Psoas muscle (tissue), 8 donors: ENCODE results near the gene IFNGR1. TPM values are rescaled to one million over a fixed set of nuclear protein-coding genes. Genes with fewer than 3 reads are reported as not detected.

Experiments used
- ATAC-seq, 4 donors: fragments of 200-7000 bp; cut with Tn5 transposase; one replicate each; pipeline ENCODE4 v1.9.1; 2020; ENCODE audit warnings: moderate library complexity in 3 of 4, mild to moderate bottlenecking in 2 of 4
- DNase-seq, 2 donors: peaks; one replicate each; pipeline ENCODE4 v3.0.0-alpha.2; 2020
- H3K27ac ChIP-seq: fragments of 200-600 bp; one replicate; pipeline ENCODE4 v1.8.0; 2022
- H3K27me3 ChIP-seq, 3 donors: fragments of 200-600 bp in 1 of 3; one replicate each; pipeline versions ENCODE4 v1.6.1 to v1.8.0; 2013 to 2022; ENCODE audit warnings: low read length in 2 of 3, mild to moderate bottlenecking in 2 of 3, moderate library complexity in 1 of 3; ENCODE audit not compliant: insufficient read depth in 3 of 3
- H3K36me3 ChIP-seq, 2 donors: fragments of 200-600 bp in 1 of 2; one replicate each; pipeline versions ENCODE4 v1.6.1 to v1.8.0; 2013 to 2022; ENCODE audit warnings: low read depth in 1 of 2, mild to moderate bottlenecking in 1 of 2, moderate library complexity in 1 of 2; ENCODE audit not compliant: insufficient read depth in 1 of 2
- H3K4me1 ChIP-seq: fragments of 200-600 bp; one replicate; pipeline ENCODE4 v1.8.0; 2022
- H3K4me3 ChIP-seq: fragments of 200-600 bp; one replicate; pipeline ENCODE4 v1.8.0; 2022; ENCODE audit warnings: mild to moderate bottlenecking
- H3K9me3 ChIP-seq: fragments of 200-600 bp; one replicate; pipeline ENCODE4 v1.8.0; 2022
- WGBS, 3 donors: extraction: QIAGEN DNeasy Blood & Tissue Kit; methylation state at CpG; one replicate each; pipeline versions ENCODE4 v1.1.6 to v1.1.7; 2013; 5-methylcytosine and 5-hydroxymethylcytosine counted together
- intact Hi-C, 2 donors: fragments of 100-400 bp; cut with DNase I; formaldehyde crosslinking; loops; one replicate each; pipeline versions ENCODE4 v1.11.0 to v1.14.2; 2022
- polyA plus RNA-seq, 3 donors: library from polyadenylated mRNA; stranded (reverse); fragments of 200-250 nt; gene quantifications; one replicate each; pipeline ENCODE4 v1.2.3, GENCODE V29; 2013
- total RNA-seq, 4 donors: library from RNA; stranded (reverse); fragmentation: NEBNext Ultra II Directional in 2 of 4; extraction: Animal tissue kit (Norgen Biotek cat#: 25700) in 2 of 4; gene quantifications; one replicate each; pipeline versions ENCODE4 v1.2.1 to v1.2.4, GENCODE V29; 2021 to 2023
- TF ChIP-seq, protein P1 (sequence below): fragments of 200-600 bp; IDR thresholded peaks from one replicate; pipeline ENCODE4 v1.8.0; 2022; ENCODE audit warnings: antibody characterized with exemption
- donor health status: healthy with polysubstance abuse.
- donor health status: DM: no; HTN: no; CAD: no; lungs with moderate emphysema.
- donor health status: Bipolar disorder and iron deficiency.
- donor health status: healthy.
- donor health status: DM: yes; HTN: yes; CAD: no.
- donor health status: DM: no; HTN: no; CAD: no.
- donor health status: DM: no; HTN: no; CAD: no.
- donor health status: DM: yes; HTN: yes; CAD: no.

IFNGR1 gene
- total and polyA plus RNA-seq, 7 donors = 36.9 to 122 (median 50.7) TPM

DNA sequence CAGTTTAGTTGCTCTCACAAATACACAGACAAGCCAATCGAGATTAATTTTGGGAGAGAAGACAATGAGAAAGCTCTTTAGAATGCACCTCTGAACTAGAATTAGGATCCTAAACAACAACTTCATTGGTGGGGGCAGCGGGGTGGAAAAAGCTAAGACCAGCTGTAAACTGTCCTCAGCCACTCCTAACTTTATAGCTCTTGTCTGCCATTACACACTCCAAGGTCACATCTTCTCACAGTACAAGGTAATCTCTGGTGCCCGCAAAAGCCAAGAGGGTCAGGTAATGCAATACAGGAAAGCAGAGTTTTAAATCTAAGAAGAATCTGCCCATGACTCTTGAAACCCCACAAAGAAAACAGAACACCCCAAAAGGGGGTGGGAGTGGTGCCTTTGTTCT lies 27.9 kb downstream of the IFNGR1 start:
- H3K4me3 ChIP-seq = no peak overlapping the region
- no peaks in the 10 kb centered on the region for H3K27me3 ChIP-seq
- no peak for ATAC-seq
- TF ChIP-seq, protein P1, sequence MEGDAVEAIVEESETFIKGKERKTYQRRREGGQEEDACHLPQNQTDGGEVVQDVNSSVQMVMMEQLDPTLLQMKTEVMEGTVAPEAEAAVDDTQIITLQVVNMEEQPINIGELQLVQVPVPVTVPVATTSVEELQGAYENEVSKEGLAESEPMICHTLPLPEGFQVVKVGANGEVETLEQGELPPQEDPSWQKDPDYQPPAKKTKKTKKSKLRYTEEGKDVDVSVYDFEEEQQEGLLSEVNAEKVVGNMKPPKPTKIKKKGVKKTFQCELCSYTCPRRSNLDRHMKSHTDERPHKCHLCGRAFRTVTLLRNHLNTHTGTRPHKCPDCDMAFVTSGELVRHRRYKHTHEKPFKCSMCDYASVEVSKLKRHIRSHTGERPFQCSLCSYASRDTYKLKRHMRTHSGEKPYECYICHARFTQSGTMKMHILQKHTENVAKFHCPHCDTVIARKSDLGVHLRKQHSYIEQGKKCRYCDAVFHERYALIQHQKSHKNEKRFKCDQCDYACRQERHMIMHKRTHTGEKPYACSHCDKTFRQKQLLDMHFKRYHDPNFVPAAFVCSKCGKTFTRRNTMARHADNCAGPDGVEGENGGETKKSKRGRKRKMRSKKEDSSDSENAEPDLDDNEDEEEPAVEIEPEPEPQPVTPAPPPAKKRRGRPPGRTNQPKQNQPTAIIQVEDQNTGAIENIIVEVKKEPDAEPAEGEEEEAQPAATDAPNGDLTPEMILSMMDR = no peak
- H3K9me3 ChIP-seq = peaks cover 5% of the 10 kb centered on the region
- no peak for DNase-seq
- no peaks in the 10 kb centered on the region for H3K36me3 ChIP-seq
- H3K4me1 ChIP-seq = no peaks in the 10 kb centered on the region
- intact Hi-C loops = no loop called here
- WGBS, 3 donors = 71 to 76% (median 73%) methylated on average over 3 of the region's 3 CpGs
- no peak overlapping the region for H3K27ac ChIP-seq

DNA sequence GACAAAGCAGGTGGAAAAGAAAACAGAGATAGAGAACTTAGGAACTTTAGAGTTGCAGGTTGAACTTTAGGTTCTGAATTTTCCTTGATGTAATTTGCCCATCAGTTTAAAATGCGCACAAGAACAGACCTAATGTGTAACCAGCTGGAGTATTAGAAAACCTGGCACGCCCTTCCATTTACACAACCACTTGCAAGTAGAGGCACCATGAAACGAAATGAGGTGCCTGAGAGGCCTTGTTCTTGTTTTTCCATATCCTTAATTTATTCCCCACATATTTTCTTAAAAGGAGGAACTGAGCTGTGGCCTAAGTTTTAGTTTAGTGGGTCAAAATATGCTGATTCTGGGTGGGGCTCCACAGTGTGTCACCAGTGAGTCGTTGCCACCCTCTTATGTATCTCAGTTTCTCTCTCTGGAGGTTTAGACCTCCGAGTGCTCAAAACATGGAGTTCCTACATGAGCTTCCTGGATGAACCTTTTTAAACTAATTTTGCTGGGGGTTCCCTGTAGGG lies 28.5 kb downstream of the IFNGR1 start:
- TF ChIP-seq, protein P1 = no peak
- intact Hi-C loops = no loop called here
- no peaks in the 10 kb centered on the region for H3K27me3 ChIP-seq
- 82 to 85% (median 84%) methylated on average over 5 of the region's 5 CpGs for WGBS, 3 donors
- no peaks in the 10 kb centered on the region for H3K4me1 ChIP-seq
- H3K4me3 ChIP-seq = no peak overlapping the region
- ATAC-seq = no peak
- no peak overlapping the region for H3K27ac ChIP-seq
- H3K9me3 ChIP-seq = peaks cover 5% of the 10 kb centered on the region
- no peaks in the 10 kb centered on the region for H3K36me3 ChIP-seq
- DNase-seq = no peak

DNA sequence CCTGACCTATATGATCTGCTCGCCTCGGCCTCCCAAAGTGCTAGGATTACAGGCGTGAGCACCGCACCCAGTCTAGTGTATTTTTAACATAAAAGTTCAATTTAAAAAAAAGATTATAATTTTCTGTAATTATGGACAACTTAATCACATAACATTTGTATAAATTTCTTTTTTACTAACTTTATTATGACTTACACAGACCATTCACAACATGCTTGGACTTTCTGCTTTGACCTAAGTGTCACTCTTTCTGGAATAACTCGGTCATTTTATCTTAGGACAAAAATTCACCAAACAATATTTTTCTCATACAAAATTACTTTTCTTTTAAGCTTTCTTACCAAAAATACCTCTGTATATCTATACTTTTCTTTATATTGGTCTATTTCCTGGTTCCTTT lies 30.3 kb downstream of the IFNGR1 start:
- H3K9me3 ChIP-seq = peaks cover 19% of the 10 kb centered on the region
- no peak overlapping the region for H3K27ac ChIP-seq
- H3K36me3 ChIP-seq = no peaks in the 10 kb centered on the region
- ATAC-seq = no peak
- WGBS, 3 donors = 88 to 94% (median 94%) methylated on average over 5 of the region's 5 CpGs
- no peaks in the 10 kb centered on the region for H3K4me1 ChIP-seq
- intact Hi-C loops = no loop called here
- TF ChIP-seq, protein P1 = no peak
- DNase-seq = no peak
- H3K4me3 ChIP-seq = no peak overlapping the region
- no peaks in the 10 kb centered on the region for H3K27me3 ChIP-seq

DNA sequence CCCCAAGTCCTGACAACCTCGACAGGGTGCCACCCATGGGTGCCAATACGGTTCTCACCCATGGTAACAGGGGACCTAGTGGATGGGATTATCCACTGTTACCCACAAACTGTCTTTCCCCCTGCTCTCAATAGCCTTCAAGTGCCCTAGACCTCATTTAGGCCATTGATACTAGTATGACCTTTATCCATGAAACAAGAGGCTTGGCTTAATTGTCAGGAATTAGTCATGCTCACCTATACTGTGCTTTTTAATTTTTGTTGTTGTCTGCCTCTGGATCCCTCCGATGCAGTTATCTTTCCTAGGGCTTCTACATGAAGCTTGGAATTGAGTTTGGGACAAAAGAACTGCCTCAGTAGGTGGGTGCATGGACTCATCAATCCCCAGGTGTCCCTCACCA lies 33.9 kb downstream of the IFNGR1 start:
- Histone ChIP-seq H3K4me3 (no peak overlapping the region), H3K27me3 (no peaks in the 10 kb centered on the region), H3K9me3 (peaks cover 43% of the 10 kb centered on the region), H3K4me1 (no peaks in the 10 kb centered on the region), H3K27ac (no peak overlapping the region), H3K36me3 (no peaks in the 10 kb centered on the region)
- TF ChIP-seq, protein P1 = no peak
- WGBS, 3 donors = 86 to 90% (median 87%) methylated on average over 3 of the region's 3 CpGs
- ATAC-seq (no peak), DNase-seq (no peak)
- intact Hi-C loops = no loop called here

DNA sequence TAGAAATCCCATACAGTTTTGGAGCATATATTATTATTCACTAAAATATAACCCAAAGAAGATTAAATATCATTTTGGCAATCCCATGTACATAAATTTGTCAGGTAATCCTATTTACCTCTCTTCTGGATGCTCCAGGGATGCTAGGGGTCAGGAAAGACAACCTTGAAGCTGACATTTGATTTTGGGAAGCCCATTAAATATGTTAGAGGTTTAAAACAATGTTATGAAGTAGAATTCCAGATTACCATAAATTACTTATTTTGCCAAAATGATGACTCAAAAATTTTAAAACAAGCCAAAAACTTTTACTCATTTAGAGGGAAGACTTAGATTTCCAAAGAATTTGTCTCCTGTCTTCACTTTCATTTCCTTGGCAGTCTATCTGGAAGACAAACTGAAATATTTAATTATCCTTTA lies 36.5 kb downstream of the IFNGR1 start:
- no peaks in the 10 kb centered on the region for H3K27me3 ChIP-seq
- no peak for ATAC-seq
- intact Hi-C loops = no loop called here
- no peak for DNase-seq
- H3K4me3 ChIP-seq = no peak overlapping the region
- no peaks in the 10 kb centered on the region for H3K36me3 ChIP-seq
- peaks cover 38% of the 10 kb centered on the region for H3K9me3 ChIP-seq
- TF ChIP-seq, protein P1 = no peak
- H3K4me1 ChIP-seq = no peaks in the 10 kb centered on the region
- H3K27ac ChIP-seq = no peak overlapping the region
